ENCODE measurements around the gene OR10AD1. TPM values are rescaled to one million over a fixed set of nuclear protein-coding genes. Genes with fewer than 3 reads are reported as not detected.
"Not testable (repeated sequence)": the region's sequence is repeated elsewhere in the genome, so short reads cannot be mapped to it uniquely, and the experiment has no call there.

The OR10AD1 gene, protein sequence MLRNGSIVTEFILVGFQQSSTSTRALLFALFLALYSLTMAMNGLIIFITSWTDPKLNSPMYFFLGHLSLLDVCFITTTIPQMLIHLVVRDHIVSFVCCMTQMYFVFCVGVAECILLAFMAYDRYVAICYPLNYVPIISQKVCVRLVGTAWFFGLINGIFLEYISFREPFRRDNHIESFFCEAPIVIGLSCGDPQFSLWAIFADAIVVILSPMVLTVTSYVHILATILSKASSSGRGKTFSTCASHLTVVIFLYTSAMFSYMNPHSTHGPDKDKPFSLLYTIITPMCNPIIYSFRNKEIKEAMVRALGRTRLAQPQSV
- not detected for total RNA-seq

GRCh38 chr12:48203192-48203591 is at the start of gene OR10AD1:
Gene OR10AD1, minus strand, starts transcription at chr12:48203292. Its CDS starts 0 bp downstream, at chr12:48203292.
- Histone ChIP-seq H3K27me3 (no peaks in the 10 kb centered on the region), H3K36me3 (peaks cover 0 to 49% (median 0%) of the 10 kb centered on the region in 3 donors), H3K9me3 (peaks cover 0 to 60% (median 8%) of the 10 kb centered on the region in 4 donors), H3K27ac (no peak within 1 kb of the TSS), H3K4me3 (no peak within 1 kb of the TSS), H3K4me1 (peaks cover 0 to 22% (median 8%) of the 10 kb centered on the region in 4 donors)
- no peak for DNase-seq (ENCODE audit: low spot score in 2 of 2)
- WGBS, 2 donors: 81 to 85% methylated on average over 4 of the region's 4 CpGs
- TF ChIP-seq POLR2A (IDR thresholded peaks at IDR 0.05): no peak
- no peak for TF ChIP-seq EP300 (IDR thresholded peaks at IDR 0.05)
- TF ChIP-seq CTCF (IDR thresholded peaks at IDR 0.05): no peak

- H3K4me1 ChIP-seq: no peaks in the 10 kb centered on the region
- H3K27ac ChIP-seq: no peak overlapping the region
- peaks cover 0 to 6% (median under 1%) of the 10 kb centered on the region in 4 donors for H3K9me3 ChIP-seq
- H3K4me3 ChIP-seq: no peak overlapping the region
- WGBS, 2 donors: 80 to 82% methylated on average over 5 of the region's 5 CpGs
- H3K36me3 ChIP-seq: no peaks in the 10 kb centered on the region
- no peaks in the 10 kb centered on the region for H3K27me3 ChIP-seq
- DNase-seq (ENCODE audit: low spot score in 2 of 2): no peak
- TF ChIP-seq EP300 (IDR thresholded peaks at IDR 0.05) (no peak), POLR2A (IDR thresholded peaks at IDR 0.05) (no peak), CTCF (IDR thresholded peaks at IDR 0.05) (no peak)
Observed at GRCh38 chr12:48247181-48247966, 44.3 kb upstream of the OR10AD1 start.

DNA sequence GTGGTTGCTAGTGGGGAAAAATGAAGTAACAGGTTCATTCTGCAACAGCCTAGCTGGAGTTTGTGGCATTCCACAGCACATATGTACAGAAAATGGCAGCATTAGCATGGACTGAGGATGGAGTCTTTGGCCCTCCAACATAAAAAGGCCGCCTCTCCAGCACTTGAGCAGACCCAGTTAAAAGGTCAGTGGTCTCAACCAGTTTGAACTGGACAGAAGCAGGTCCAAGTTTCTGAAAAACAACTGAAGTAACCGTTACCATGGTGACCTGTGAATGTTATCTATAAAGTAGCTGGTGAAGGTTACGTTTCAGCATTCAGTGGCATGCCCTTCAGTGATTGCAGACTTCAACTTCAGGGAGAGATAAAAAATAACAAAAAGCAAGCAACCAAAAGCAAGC is 34.1 kb upstream of the OR10AD1 start:
- Histone ChIP-seq H3K4me3 (no peak overlapping the region), H3K27me3 (no peaks in the 10 kb centered on the region), H3K36me3 (peaks cover 0 to 7% (median 0%) of the 10 kb centered on the region in 3 donors), H3K4me1 (no peaks in the 10 kb centered on the region), H3K27ac (no peak overlapping the region), H3K9me3 (peaks cover 0 to 5% (median under 1%) of the 10 kb centered on the region in 4 donors)
- TF ChIP-seq EP300 (IDR thresholded peaks at IDR 0.05) (no peak), POLR2A (IDR thresholded peaks at IDR 0.05) (no peak), CTCF (IDR thresholded peaks at IDR 0.05) (no peak)
- no peak for DNase-seq (ENCODE audit: low spot score in 2 of 2)
- WGBS, 2 donors: 37 to 47% methylated on average over 3 of the region's 3 CpGs

DNA sequence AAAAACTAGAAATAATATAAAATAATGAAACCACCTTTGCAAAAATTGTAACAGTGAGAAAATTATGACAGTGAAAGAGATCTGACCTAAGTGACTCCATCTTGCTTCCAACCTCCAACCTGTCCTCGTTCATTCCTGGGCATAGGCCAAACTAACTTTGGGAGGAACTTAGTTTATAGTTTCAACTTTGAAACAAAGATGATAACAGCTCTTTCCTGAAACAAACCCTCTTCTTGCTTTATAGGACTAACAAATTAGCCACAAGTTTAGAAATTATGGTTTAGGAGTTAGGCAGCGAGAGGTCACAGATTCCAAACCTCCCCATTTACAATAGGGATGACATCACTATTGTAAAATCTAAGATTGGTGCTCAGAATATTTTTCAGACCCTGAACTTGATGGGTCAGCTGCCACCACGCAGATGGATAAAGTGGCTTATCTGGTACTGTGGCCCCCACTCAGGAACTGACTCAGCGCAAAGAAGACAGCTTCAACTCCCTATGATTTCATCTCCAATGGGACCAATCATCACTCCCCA is 32.8 kb upstream of the OR10AD1 start:
- Histone ChIP-seq H3K4me1 (no peaks in the 10 kb centered on the region), H3K27me3 (no peaks in the 10 kb centered on the region), H3K27ac (no peak overlapping the region), H3K9me3 (no peaks in the 10 kb centered on the region), H3K36me3 (peaks cover 0 to 7% (median 0%) of the 10 kb centered on the region in 3 donors), H3K4me3 (no peak overlapping the region)
- TF ChIP-seq POLR2A (IDR thresholded peaks at IDR 0.05) (no peak), CTCF (IDR thresholded peaks at IDR 0.05) (no peak), EP300 (IDR thresholded peaks at IDR 0.05) (no peak)
- no peak for DNase-seq (ENCODE audit: low spot score in 2 of 2)
- WGBS, 2 donors: 67 to 76% methylated on average over 4 of the region's 4 CpGs

GRCh38 chr12:48231169-48231958 is 28.3 kb upstream of the OR10AD1 start:
- not testable (repeated sequence) for H3K36me3 ChIP-seq; H3K9me3 ChIP-seq; DNase-seq (ENCODE audit: low spot score in 2 of 2); H3K27ac ChIP-seq; H3K4me3 ChIP-seq; H3K27me3 ChIP-seq; H3K4me1 ChIP-seq
- WGBS, 2 donors: 91 to 97% methylated on average over 2 of the region's 2 CpGs

GRCh38 chr12:48224533-48224932 is 21.4 kb upstream of the OR10AD1 start:
- 79 to 84% methylated on average over 3 of the region's 3 CpGs for WGBS, 2 donors
- not testable (repeated sequence) for H3K36me3 ChIP-seq

More at GRCh38 chr12:48224533-48224932, 21.4 kb upstream of the OR10AD1 start:
- H3K9me3 ChIP-seq; H3K27me3 ChIP-seq; H3K27ac ChIP-seq; DNase-seq (ENCODE audit: low spot score in 2 of 2); H3K4me3 ChIP-seq; H3K4me1 ChIP-seq: not testable (repeated sequence)

Data from tibial nerve (tissue), 4 donors.